Muscle layer of colon (tissue), 2 donors: Measurements from ENCODE around the gene LCN1.
"Not testable (repeated sequence)": the region's sequence is repeated elsewhere in the genome, so short reads cannot be mapped to it uniquely, and the experiment has no call there.

ENCODE experiments used
- H3K27ac ChIP-seq: one replicate; pipeline ENCODE4 v1.7.0; 2013; ENCODE audit warnings: low read depth, mild to moderate bottlenecking, low read length, moderate library complexity
- H3K27me3 ChIP-seq, 2 donors: one replicate each; pipeline ENCODE4 v1.7.0; 2013; ENCODE audit warnings: low read length in 2 of 2, mild to moderate bottlenecking in 2 of 2; ENCODE audit not compliant: insufficient read depth in 2 of 2, control insufficient read depth in 1 of 2
- H3K36me3 ChIP-seq: one replicate; pipeline ENCODE4 v1.7.0; 2013; ENCODE audit warnings: mild to moderate bottlenecking, low read length; ENCODE audit not compliant: insufficient read depth
- H3K4me1 ChIP-seq: one replicate; pipeline ENCODE4 v1.7.0; 2013; ENCODE audit warnings: mild to moderate bottlenecking, low read length; ENCODE audit not compliant: insufficient read depth
- H3K4me3 ChIP-seq, 2 donors: one replicate each; pipeline ENCODE4 v1.7.0; 2013; ENCODE audit warnings: low read length in 2 of 2, low read depth in 1 of 2, mild to moderate bottlenecking in 1 of 2, moderate library complexity in 1 of 2
- H3K9ac ChIP-seq: one replicate; pipeline ENCODE4 v1.7.0; 2013; ENCODE audit warnings: low read length
- H3K9me3 ChIP-seq: one replicate; pipeline ENCODE4 v1.7.0; 2013; ENCODE audit warnings: mild to moderate bottlenecking, low read length
- donor health status: abdominal sarcoma.
- donor health status: Adenocarcinoma of cecum.

LCN1 gene

GRCh38 chr9:135512241-135512603 is 9.0 kb upstream of the LCN1 start:
- H3K4me1 ChIP-seq, result no peaks in the 10 kb centered on the region
- H3K27me3 ChIP-seq, result no peaks in the 10 kb centered on the region
- no peaks in the 10 kb centered on the region for H3K9me3 ChIP-seq
- H3K9ac ChIP-seq, result no peak overlapping the region
- no peak overlapping the region for H3K27ac ChIP-seq
- H3K4me3 ChIP-seq, result no peak overlapping the region
- no peaks in the 10 kb centered on the region for H3K36me3 ChIP-seq

- no peaks in the 10 kb centered on the region for H3K9me3 ChIP-seq
- no peaks in the 10 kb centered on the region for H3K36me3 ChIP-seq
- no peak overlapping the region for H3K27ac ChIP-seq
- H3K27me3 ChIP-seq, result no peaks in the 10 kb centered on the region
- H3K4me3 ChIP-seq, result no peak overlapping the region
- no peaks in the 10 kb centered on the region for H3K4me1 ChIP-seq
- H3K9ac ChIP-seq, result no peak overlapping the region
Observed at GRCh38 chr9:135512904-135513303, 8.3 kb upstream of the LCN1 start.

GRCh38 chr9:135513351-135513846 is 7.8 kb upstream of the LCN1 start:
- no peaks in the 10 kb centered on the region for H3K9me3 ChIP-seq
- H3K9ac ChIP-seq, result no peak overlapping the region
- H3K36me3 ChIP-seq, result no peaks in the 10 kb centered on the region
- no peak overlapping the region for H3K27ac ChIP-seq
- no peaks in the 10 kb centered on the region for H3K4me1 ChIP-seq
- no peak overlapping the region for H3K4me3 ChIP-seq
- H3K27me3 ChIP-seq, result no peaks in the 10 kb centered on the region

DNA sequence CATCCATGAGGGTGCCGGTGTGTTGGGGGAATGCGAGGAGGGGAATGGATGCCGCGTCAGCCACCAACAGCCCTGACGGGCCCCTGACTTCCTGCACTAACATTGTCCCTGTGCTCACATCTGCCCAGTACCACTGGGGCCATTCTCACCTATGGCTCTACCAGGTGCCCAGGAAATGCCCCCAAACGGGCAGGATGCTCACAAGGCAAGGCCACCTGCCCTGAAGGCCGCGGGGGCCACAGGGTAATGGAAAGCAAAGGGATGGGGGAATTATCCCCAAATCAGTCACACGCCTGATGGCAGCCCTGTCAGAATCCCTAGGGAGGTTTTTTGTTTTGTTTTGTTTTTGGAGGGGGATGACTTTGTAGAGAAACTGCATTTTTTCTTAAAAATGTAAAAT is 7.3 kb upstream of the LCN1 start:
- not testable (repeated sequence) for H3K27me3 ChIP-seq, H3K9me3 ChIP-seq, H3K27ac ChIP-seq, H3K4me3 ChIP-seq, H3K4me1 ChIP-seq, H3K36me3 ChIP-seq, H3K9ac ChIP-seq

DNA sequence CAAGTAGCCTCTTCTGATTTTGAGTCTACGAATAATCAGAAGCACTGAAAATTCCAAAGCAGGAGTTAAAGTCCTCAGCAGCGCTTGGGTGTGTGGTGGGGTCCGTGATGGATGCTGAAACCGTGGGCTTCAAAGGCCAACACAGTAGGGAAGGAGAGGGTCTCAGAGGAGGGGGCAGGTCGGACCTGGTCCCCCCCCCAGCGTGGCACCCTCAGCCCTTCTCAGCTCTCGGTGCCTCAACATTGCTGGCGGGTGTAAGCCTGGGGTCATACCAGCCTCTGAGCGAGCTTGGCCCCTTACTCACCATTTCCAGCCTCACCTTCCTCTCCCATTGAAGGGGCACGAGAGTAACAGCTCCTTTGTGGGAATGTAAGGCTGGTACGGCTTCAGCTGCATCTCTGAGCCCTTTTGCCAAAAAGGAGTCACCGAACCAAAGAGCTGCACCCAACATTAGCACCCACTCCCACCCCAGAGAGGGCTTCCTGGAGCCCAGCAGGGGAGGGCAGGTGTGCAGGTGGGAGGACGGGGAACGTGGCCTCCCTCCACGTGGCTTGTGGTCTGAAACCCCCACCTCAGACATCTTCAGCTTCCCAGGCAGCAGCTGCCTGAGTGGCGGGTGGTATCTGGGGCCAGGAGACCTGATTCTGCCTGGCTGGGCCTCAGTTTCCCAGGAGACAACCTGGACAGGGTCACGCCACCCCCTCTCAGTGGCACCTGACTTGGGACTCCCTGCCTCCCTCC is 6.7 kb upstream of the LCN1 start:
- Histone ChIP-seq H3K27ac (no peak overlapping the region), H3K9ac (no peak overlapping the region), H3K4me3 (no peak overlapping the region), H3K9me3 (no peaks in the 10 kb centered on the region), H3K4me1 (no peaks in the 10 kb centered on the region), H3K36me3 (no peaks in the 10 kb centered on the region), H3K27me3 (no peaks in the 10 kb centered on the region)

DNA sequence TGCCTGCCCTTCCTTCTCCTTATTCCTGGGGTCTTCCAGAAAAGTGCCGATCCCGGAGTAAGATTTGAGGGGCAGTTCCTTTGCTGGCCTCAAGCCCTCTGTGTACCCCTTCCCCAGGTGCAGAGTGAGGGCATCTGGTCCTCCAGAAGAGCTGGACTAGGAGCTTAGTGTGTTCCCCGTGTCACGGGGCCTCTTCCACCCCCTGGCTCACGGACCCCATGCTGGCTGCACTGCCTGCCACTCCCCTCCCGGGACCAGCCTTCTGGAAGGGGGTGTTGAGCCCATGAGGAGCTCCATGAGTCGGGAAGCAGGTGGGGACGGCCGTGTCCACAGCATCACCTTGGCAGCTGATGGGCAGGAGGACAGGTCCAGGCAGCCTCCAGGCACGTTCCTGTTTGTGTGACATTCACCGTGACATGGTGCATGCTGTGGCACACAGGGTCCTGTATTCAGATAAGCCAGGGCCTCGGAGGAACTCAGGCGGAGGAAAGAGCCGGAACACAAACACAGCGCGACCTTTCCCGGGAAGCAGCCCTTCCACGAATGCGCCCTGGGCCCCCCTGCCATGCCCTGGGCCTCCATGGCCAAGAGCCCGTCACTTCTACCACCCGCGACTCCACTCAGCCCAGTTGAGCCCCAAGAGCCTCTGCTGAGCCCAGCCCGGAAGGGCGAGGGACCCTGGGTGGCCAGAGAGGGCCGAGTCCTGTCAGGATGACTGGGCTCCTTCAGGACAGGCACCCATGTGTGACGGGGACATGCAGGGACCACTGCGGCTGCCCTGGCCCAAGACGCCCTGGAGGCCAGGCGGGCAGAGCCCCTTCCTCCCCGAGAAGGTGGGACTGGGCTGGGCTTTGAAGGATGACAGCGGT is 5.9 kb upstream of the LCN1 start:
- H3K9ac ChIP-seq, result no peak overlapping the region
- no peaks in the 10 kb centered on the region for H3K27me3 ChIP-seq
- no peaks in the 10 kb centered on the region for H3K36me3 ChIP-seq
- no peak overlapping the region for H3K27ac ChIP-seq
- H3K9me3 ChIP-seq, result no peaks in the 10 kb centered on the region
- H3K4me1 ChIP-seq, result no peaks in the 10 kb centered on the region
- H3K4me3 ChIP-seq, result no peak overlapping the region

- Histone ChIP-seq H3K27ac (no peak overlapping the region), H3K4me3 (no peak overlapping the region), H3K27me3 (peaks cover 0 to 3% of the 10 kb centered on the region in 2 donors), H3K9me3 (no peaks in the 10 kb centered on the region), H3K4me1 (no peaks in the 10 kb centered on the region), H3K9ac (no peak overlapping the region), H3K36me3 (no peaks in the 10 kb centered on the region)
Observed at GRCh38 chr9:135516132-135516860, 4.9 kb upstream of the LCN1 start.

GRCh38 chr9:135517407-135517822 is 3.8 kb upstream of the LCN1 start:
- H3K27me3 ChIP-seq, result peaks cover 0 to 5% of the 10 kb centered on the region in 2 donors
- no peak overlapping the region for H3K27ac ChIP-seq
- no peaks in the 10 kb centered on the region for H3K36me3 ChIP-seq
- H3K4me1 ChIP-seq, result no peaks in the 10 kb centered on the region
- no peak overlapping the region for H3K9ac ChIP-seq
- H3K4me3 ChIP-seq, result no peak overlapping the region
- H3K9me3 ChIP-seq, result no peaks in the 10 kb centered on the region

- no peak overlapping the region for H3K27ac ChIP-seq
- no peak overlapping the region for H3K4me3 ChIP-seq
- peaks cover 0 to 12% of the 10 kb centered on the region in 2 donors for H3K27me3 ChIP-seq
- no peaks in the 10 kb centered on the region for H3K36me3 ChIP-seq
- no peaks in the 10 kb centered on the region for H3K4me1 ChIP-seq
- H3K9ac ChIP-seq, result no peak overlapping the region
- H3K9me3 ChIP-seq, result no peaks in the 10 kb centered on the region
Observed at GRCh38 chr9:135519179-135519971, 1.9 kb upstream of the LCN1 start.

DNA sequence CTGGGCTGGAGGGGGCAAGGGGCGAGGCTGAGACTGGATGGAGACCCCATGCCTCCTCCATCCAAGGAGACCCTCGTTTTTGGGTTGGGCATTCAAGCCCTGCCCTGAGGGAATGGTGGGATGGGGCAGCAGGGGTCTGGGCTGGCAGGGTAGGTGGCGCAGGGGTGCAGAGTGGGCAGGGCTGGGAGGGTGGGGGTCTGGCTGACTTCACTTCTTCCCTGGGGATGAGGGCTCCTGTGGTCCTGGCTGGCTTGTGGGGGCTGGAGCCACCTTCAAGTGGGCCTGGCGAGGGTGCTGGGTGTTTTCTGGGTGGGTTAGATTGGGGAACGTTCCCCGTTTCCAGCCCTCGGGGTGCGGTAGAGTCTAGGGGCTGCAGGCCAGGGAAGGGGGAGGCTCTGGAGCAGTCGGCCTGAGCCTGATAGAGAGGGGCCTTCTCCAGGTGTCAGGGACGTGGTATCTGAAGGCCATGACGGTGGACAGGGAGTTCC is 412 bp downstream of the LCN1 start:
- Histone ChIP-seq H3K9me3 (no peaks in the 10 kb centered on the region), H3K27me3 (peaks cover 0 to 25% of the 10 kb centered on the region in 2 donors), H3K36me3 (no peaks in the 10 kb centered on the region), H3K27ac (no peak overlapping the region), H3K4me3 (no peak overlapping the region), H3K9ac (no peak overlapping the region), H3K4me1 (no peaks in the 10 kb centered on the region)
